Smooth muscle cell (in vitro differentiated cells): ENCODE measurements around the gene MCHR1. TPM values are rescaled to one million over a fixed set of nuclear protein-coding genes. Genes with fewer than 3 reads are reported as not detected.

Experiments
- DNase-seq: peaks from one replicate; lab custom pipeline; 2025; ENCODE audit not compliant: unreplicated experiment; lab: John Stamatoyannopoulos, UW
- H2AFZ ChIP-seq: fragments of 200-600 bp; sonication (generic); 2 replicates; pipeline ENCODE4 v1.6.0; 2016; ENCODE audit warnings: antibody characterized with exemption, low read depth, mild to moderate bottlenecking
- H3F3A ChIP-seq: fragments of 200-600 bp; sonication (generic); 2 replicates; pipeline ENCODE4 v1.6.0; 2017; ENCODE audit warnings: antibody characterized with exemption, low read depth
- H3K27ac ChIP-seq: fragments of 200-600 bp; sonication (generic); 2 replicates; pipeline ENCODE4 v1.5.1; 2016; ENCODE audit warnings: low read depth, mild to moderate bottlenecking
- H3K27me3 ChIP-seq: fragments of 200-600 bp; sonication (generic); 2 replicates; pipeline ENCODE4 v1.6.1; 2016; ENCODE audit warnings: low read depth, mild to moderate bottlenecking
- H3K36me3 ChIP-seq: fragments of 200-600 bp; sonication (generic); 2 replicates; pipeline ENCODE4 v1.5.1; 2016; ENCODE audit warnings: low read depth
- H3K4me1 ChIP-seq: fragments of 200-600 bp; sonication (generic); 2 replicates; pipeline ENCODE4 v1.5.1; 2016; ENCODE audit warnings: low read depth
- H3K4me2 ChIP-seq: fragments of 200-600 bp; sonication (generic); 2 replicates; pipeline ENCODE4 v1.6.0; 2016; ENCODE audit warnings: mild to moderate bottlenecking
- H3K4me3 ChIP-seq: fragments of 200-600 bp; sonication (generic); 2 replicates; pipeline ENCODE4 v1.5.1; 2016; ENCODE audit warnings: mild to moderate bottlenecking
- H3K79me2 ChIP-seq: fragments of 200-600 bp; sonication (generic); 2 replicates; pipeline ENCODE4 v1.6.0; 2016; ENCODE audit warnings: low read depth, mild to moderate bottlenecking
- H3K9ac ChIP-seq: fragments of 200-600 bp; sonication (generic); 2 replicates; pipeline ENCODE4 v1.6.0; 2016; ENCODE audit warnings: low read depth
- H3K9me3 ChIP-seq: fragments of 200-600 bp; sonication (generic); replicated peaks from 2 replicates; pipeline ENCODE4 v1.5.1; 2016; ENCODE audit warnings: low read depth
- H4K20me1 ChIP-seq: fragments of 200-600 bp; sonication (generic); 2 replicates; pipeline ENCODE4 v1.6.0; 2016; ENCODE audit warnings: low read depth
- WGBS: methylation state at CpG from one replicate; pipeline ENCODE4 v1.1.7; 2016; ENCODE audit warnings: low lambda C conversion rate; 5-methylcytosine and 5-hydroxymethylcytosine counted together
- polyA plus RNA-seq: library from polyadenylated mRNA; unstranded; fragments of >200 nt; fragmentation: Nextera tagmentation; extraction: Ambion mirVana; gene quantifications from 2 replicates; pipeline ENCODE4 v1.2.1, GENCODE V29; 2016
- total RNA-seq: library from RNA; depleted of rRNA; stranded (reverse); fragments of >200 nt; gene quantifications from 2 replicates; pipeline ENCODE4 v1.2.3, GENCODE V29; 2014
- TF ChIP-seq, protein P1 (sequence below): fragments of 200-600 bp; sonication (generic); IDR thresholded peaks from 2 replicates; pipeline ENCODE4 v1.5.1; 2017; ENCODE audit warnings: borderline replicate concordance, mild to moderate bottlenecking, antibody characterized with exemption; ENCODE audit not compliant: insufficient read depth, poor library complexity, severe bottlenecking

The MCHR1 gene
- total and polyA plus RNA-seq, 2 experiments from 2014 or later = 18.9 to 24.6 TPM

- Histone ChIP-seq H3K9me3 (no peaks in the 10 kb centered on the region), H3F3A (peaks cover under 1% of the 10 kb centered on the region), H4K20me1 (no peaks in the 10 kb centered on the region), H3K36me3 (no peaks in the 10 kb centered on the region), H3K4me2 (no peak overlapping the region), H3K4me3 (no peak overlapping the region), H3K27ac (no peak overlapping the region), H3K9ac (no peak overlapping the region), H3K79me2 (no peaks in the 10 kb centered on the region), H2AFZ (no peak overlapping the region), H3K4me1 (peaks cover 9% of the 10 kb centered on the region), H3K27me3 (no peaks in the 10 kb centered on the region)
- 87% methylated on average over 2 of the region's 2 CpGs for WGBS
- TF ChIP-seq, protein P1, sequence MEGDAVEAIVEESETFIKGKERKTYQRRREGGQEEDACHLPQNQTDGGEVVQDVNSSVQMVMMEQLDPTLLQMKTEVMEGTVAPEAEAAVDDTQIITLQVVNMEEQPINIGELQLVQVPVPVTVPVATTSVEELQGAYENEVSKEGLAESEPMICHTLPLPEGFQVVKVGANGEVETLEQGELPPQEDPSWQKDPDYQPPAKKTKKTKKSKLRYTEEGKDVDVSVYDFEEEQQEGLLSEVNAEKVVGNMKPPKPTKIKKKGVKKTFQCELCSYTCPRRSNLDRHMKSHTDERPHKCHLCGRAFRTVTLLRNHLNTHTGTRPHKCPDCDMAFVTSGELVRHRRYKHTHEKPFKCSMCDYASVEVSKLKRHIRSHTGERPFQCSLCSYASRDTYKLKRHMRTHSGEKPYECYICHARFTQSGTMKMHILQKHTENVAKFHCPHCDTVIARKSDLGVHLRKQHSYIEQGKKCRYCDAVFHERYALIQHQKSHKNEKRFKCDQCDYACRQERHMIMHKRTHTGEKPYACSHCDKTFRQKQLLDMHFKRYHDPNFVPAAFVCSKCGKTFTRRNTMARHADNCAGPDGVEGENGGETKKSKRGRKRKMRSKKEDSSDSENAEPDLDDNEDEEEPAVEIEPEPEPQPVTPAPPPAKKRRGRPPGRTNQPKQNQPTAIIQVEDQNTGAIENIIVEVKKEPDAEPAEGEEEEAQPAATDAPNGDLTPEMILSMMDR = no peak
- DNase-seq = no peak
Observed at GRCh38 chr22:40687706-40688105, 8.4 kb downstream of the MCHR1 start.

DNA sequence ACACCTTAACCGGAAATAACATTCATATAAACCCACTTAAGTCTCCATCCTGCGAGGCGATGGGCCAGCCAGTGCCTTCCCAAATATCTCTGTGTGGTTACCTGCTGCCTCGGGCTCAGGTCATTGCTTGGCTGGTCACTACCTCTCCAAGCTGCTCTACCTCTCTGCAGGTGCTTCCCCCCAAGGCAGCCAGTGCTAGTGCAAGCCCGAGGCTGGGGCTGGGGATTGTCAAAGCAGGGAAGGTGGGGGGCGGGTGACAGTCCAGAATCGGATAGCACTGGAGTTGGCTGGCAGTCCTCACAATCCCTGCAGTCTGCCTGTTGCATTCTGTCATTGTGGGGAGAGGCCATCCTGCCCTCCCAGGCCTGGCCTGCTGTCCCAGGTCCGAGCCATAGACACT lies 11.1 kb downstream of the MCHR1 start:
- no peak overlapping the region for H3K4me2 ChIP-seq
- H3K27ac ChIP-seq = no peak overlapping the region
- H3K9ac ChIP-seq = no peak overlapping the region
- 72% methylated on average over 8 of the region's 8 CpGs for WGBS
- no peak for DNase-seq
- H3K79me2 ChIP-seq = no peaks in the 10 kb centered on the region
- no peaks in the 10 kb centered on the region for H3K4me1 ChIP-seq
- no peaks in the 10 kb centered on the region for H3F3A ChIP-seq
- H3K27me3 ChIP-seq = no peaks in the 10 kb centered on the region
- H3K9me3 ChIP-seq = no peaks in the 10 kb centered on the region
- no peaks in the 10 kb centered on the region for H4K20me1 ChIP-seq
- TF ChIP-seq, protein P1 = no peak
- no peak overlapping the region for H3K4me3 ChIP-seq
- H2AFZ ChIP-seq = no peak overlapping the region
- no peaks in the 10 kb centered on the region for H3K36me3 ChIP-seq

GRCh38 chr22:40691532-40691931 lies 12.2 kb downstream of the MCHR1 start:
- no peaks in the 10 kb centered on the region for H3F3A ChIP-seq
- no peak overlapping the region for H3K9ac ChIP-seq
- H3K4me2 ChIP-seq = no peak overlapping the region
- no peak for DNase-seq
- no peak overlapping the region for H3K4me3 ChIP-seq
- H3K79me2 ChIP-seq = no peaks in the 10 kb centered on the region
- H3K27me3 ChIP-seq = no peaks in the 10 kb centered on the region
- H3K4me1 ChIP-seq = no peaks in the 10 kb centered on the region
- no peaks in the 10 kb centered on the region for H4K20me1 ChIP-seq
- no peaks in the 10 kb centered on the region for H3K9me3 ChIP-seq
- no peaks in the 10 kb centered on the region for H3K36me3 ChIP-seq
- H3K27ac ChIP-seq = no peak overlapping the region
- H2AFZ ChIP-seq = no peak overlapping the region
- TF ChIP-seq, protein P1 = no peak

GRCh38 chr22:40694411-40694810 lies 15.1 kb downstream of the MCHR1 start:
- 70% methylated on average over 7 of the region's 7 CpGs for WGBS
- Histone ChIP-seq H3F3A (no peaks in the 10 kb centered on the region), H3K4me3 (no peak overlapping the region), H4K20me1 (no peaks in the 10 kb centered on the region), H3K36me3 (no peaks in the 10 kb centered on the region), H2AFZ (peak overlapping the region; percentile 54), H3K9me3 (no peaks in the 10 kb centered on the region), H3K27ac (no peak overlapping the region), H3K27me3 (no peaks in the 10 kb centered on the region), H3K4me1 (no peaks in the 10 kb centered on the region), H3K4me2 (no peak overlapping the region), H3K9ac (no peak overlapping the region), H3K79me2 (no peaks in the 10 kb centered on the region)
- no peak for DNase-seq
- TF ChIP-seq, protein P1 = no peak
